SH-SY5Y (cell line): Measurements from ENCODE around the gene HSD17B1.

Source experiments
- GATA2 ChIP-seq: IDR thresholded peaks from 2 replicates; pipeline ENCODE4 v1.6.1; 2011; ENCODE audit warnings: mild to moderate bottlenecking, low read depth, low read length
- GATA3 ChIP-seq: IDR thresholded peaks from 2 replicates; pipeline ENCODE4 v1.6.1; 2011; ENCODE audit warnings: low read depth, mild to moderate bottlenecking, low read length, moderate library complexity

DNA sequence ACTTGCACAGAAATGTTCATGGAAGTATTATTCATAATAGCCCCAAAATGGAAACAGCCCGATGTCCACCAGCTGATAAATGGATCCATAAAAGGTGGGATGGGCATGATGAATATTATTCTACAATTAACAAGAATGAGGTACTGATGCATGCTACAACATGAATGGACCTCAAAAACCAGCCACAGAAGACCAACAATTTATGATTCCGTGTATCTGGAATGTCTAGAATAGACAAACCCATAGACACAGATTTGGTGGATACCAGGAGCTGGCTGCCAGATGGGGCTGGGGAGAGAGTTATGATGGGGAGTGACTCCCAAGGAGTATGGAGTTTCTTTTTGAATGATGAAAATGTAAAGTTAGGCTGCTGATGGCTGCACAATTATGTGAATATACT lies 27.5 kb upstream of the HSD17B1 start:
- TF ChIP-seq GATA2 = no peak
- TF ChIP-seq GATA3 = no peak
